ENCODE results near the gene GCK.

GCK gene

GRCh38 chr7:44158096-44158872 lies 31.0 kb downstream of the GCK start:
- H3K4me1 ChIP-seq (ENCODE audit: control insufficient read depth in 1 of 2, insufficient read depth in 2 of 2, low read length in 2 of 2): no peaks in the 10 kb centered on the region
- no peak overlapping the region for H3K27ac ChIP-seq (ENCODE audit: low read length)
- H3K27me3 ChIP-seq (ENCODE audit: low read depth, low read length): no peaks in the 10 kb centered on the region
- H3K9me3 ChIP-seq (ENCODE audit: control insufficient read depth in 1 of 2, low read length in 2 of 2): no peaks in the 10 kb centered on the region
- H3K36me3 ChIP-seq (ENCODE audit: control insufficient read depth in 1 of 2, insufficient read depth in 2 of 2, low read length in 2 of 2): no peaks in the 10 kb centered on the region
- H3K4me3 ChIP-seq (ENCODE audit: low read depth in 1 of 2, low read length in 2 of 2): no peak overlapping the region

- Histone ChIP-seq H3K4me1 (ENCODE audit: control insufficient read depth in 1 of 2, insufficient read depth in 2 of 2, low read length in 2 of 2) (no peaks in the 10 kb centered on the region), H3K27ac (ENCODE audit: low read length) (no peak overlapping the region), H3K4me3 (ENCODE audit: low read depth in 1 of 2, low read length in 2 of 2) (no peak overlapping the region), H3K27me3 (ENCODE audit: low read depth, low read length) (no peaks in the 10 kb centered on the region), H3K9me3 (ENCODE audit: control insufficient read depth in 1 of 2, low read length in 2 of 2) (no peaks in the 10 kb centered on the region), H3K36me3 (ENCODE audit: control insufficient read depth in 1 of 2, insufficient read depth in 2 of 2, low read length in 2 of 2) (no peaks in the 10 kb centered on the region)
These were observed 31.8 kb downstream of the GCK start for GRCh38 chr7:44157116-44158080.

- Histone ChIP-seq H3K9me3 (ENCODE audit: control insufficient read depth in 1 of 2, low read length in 2 of 2) (no peaks in the 10 kb centered on the region), H3K27me3 (ENCODE audit: low read depth, low read length) (no peaks in the 10 kb centered on the region), H3K4me1 (ENCODE audit: control insufficient read depth in 1 of 2, insufficient read depth in 2 of 2, low read length in 2 of 2) (no peaks in the 10 kb centered on the region), H3K27ac (ENCODE audit: low read length) (no peak overlapping the region), H3K4me3 (ENCODE audit: low read depth in 1 of 2, low read length in 2 of 2) (no peak overlapping the region), H3K36me3 (ENCODE audit: control insufficient read depth in 1 of 2, insufficient read depth in 2 of 2, low read length in 2 of 2) (no peaks in the 10 kb centered on the region)
These were observed 32.7 kb downstream of the GCK start for GRCh38 chr7:44156453-44157010.

- Histone ChIP-seq H3K4me1 (ENCODE audit: control insufficient read depth in 1 of 2, insufficient read depth in 2 of 2, low read length in 2 of 2) (no peaks in the 10 kb centered on the region), H3K4me3 (ENCODE audit: low read depth in 1 of 2, low read length in 2 of 2) (no peak overlapping the region), H3K27me3 (ENCODE audit: low read depth, low read length) (no peaks in the 10 kb centered on the region), H3K9me3 (ENCODE audit: control insufficient read depth in 1 of 2, low read length in 2 of 2) (no peaks in the 10 kb centered on the region), H3K36me3 (ENCODE audit: control insufficient read depth in 1 of 2, insufficient read depth in 2 of 2, low read length in 2 of 2) (no peaks in the 10 kb centered on the region), H3K27ac (ENCODE audit: low read length) (no peak overlapping the region)
These were observed 33.8 kb downstream of the GCK start for GRCh38 chr7:44155191-44156185.

GRCh38 chr7:44154703-44155102 lies 34.5 kb downstream of the GCK start:
- no peak overlapping the region for H3K4me3 ChIP-seq (ENCODE audit: low read depth in 1 of 2, low read length in 2 of 2)
- no peak overlapping the region for H3K27ac ChIP-seq (ENCODE audit: low read length)
- no peaks in the 10 kb centered on the region for H3K9me3 ChIP-seq (ENCODE audit: control insufficient read depth in 1 of 2, low read length in 2 of 2)
- H3K36me3 ChIP-seq (ENCODE audit: control insufficient read depth in 1 of 2, insufficient read depth in 2 of 2, low read length in 2 of 2): no peaks in the 10 kb centered on the region
- H3K27me3 ChIP-seq (ENCODE audit: low read depth, low read length): no peaks in the 10 kb centered on the region
- no peaks in the 10 kb centered on the region for H3K4me1 ChIP-seq (ENCODE audit: control insufficient read depth in 1 of 2, insufficient read depth in 2 of 2, low read length in 2 of 2)

GRCh38 chr7:44153948-44154335 lies 35.3 kb downstream of the GCK start:
- Histone ChIP-seq H3K27ac (ENCODE audit: low read length) (no peak overlapping the region), H3K4me1 (ENCODE audit: control insufficient read depth in 1 of 2, insufficient read depth in 2 of 2, low read length in 2 of 2) (no peaks in the 10 kb centered on the region), H3K27me3 (ENCODE audit: low read depth, low read length) (no peaks in the 10 kb centered on the region)

GRCh38 chr7:44152971-44153947 lies 36.0 kb downstream of the GCK start:
- H3K4me1 ChIP-seq (ENCODE audit: control insufficient read depth in 1 of 2, insufficient read depth in 2 of 2, low read length in 2 of 2): no peaks in the 10 kb centered on the region
- no peaks in the 10 kb centered on the region for H3K36me3 ChIP-seq (ENCODE audit: control insufficient read depth in 1 of 2, insufficient read depth in 2 of 2, low read length in 2 of 2)
- no peak overlapping the region for H3K27ac ChIP-seq (ENCODE audit: low read length)
- no peaks in the 10 kb centered on the region for H3K27me3 ChIP-seq (ENCODE audit: low read depth, low read length)
- no peak overlapping the region for H3K4me3 ChIP-seq (ENCODE audit: low read depth in 1 of 2, low read length in 2 of 2)
- no peaks in the 10 kb centered on the region for H3K9me3 ChIP-seq (ENCODE audit: control insufficient read depth in 1 of 2, low read length in 2 of 2)

More at GRCh38 chr7:44153948-44154335, 35.3 kb downstream of the GCK start:
- Histone ChIP-seq H3K9me3 (ENCODE audit: control insufficient read depth in 1 of 2, low read length in 2 of 2) (no peaks in the 10 kb centered on the region), H3K4me3 (ENCODE audit: low read depth in 1 of 2, low read length in 2 of 2) (no peak overlapping the region), H3K36me3 (ENCODE audit: control insufficient read depth in 1 of 2, insufficient read depth in 2 of 2, low read length in 2 of 2) (no peaks in the 10 kb centered on the region)

- H3K27ac ChIP-seq (ENCODE audit: low read length): no peak overlapping the region
- H3K36me3 ChIP-seq (ENCODE audit: control insufficient read depth in 1 of 2, insufficient read depth in 2 of 2, low read length in 2 of 2): no peaks in the 10 kb centered on the region
- H3K27me3 ChIP-seq (ENCODE audit: low read depth, low read length): no peaks in the 10 kb centered on the region
- peaks cover 0 to under 1% of the 10 kb centered on the region in 2 donors for H3K4me1 ChIP-seq (ENCODE audit: control insufficient read depth in 1 of 2, insufficient read depth in 2 of 2, low read length in 2 of 2)
- H3K4me3 ChIP-seq (ENCODE audit: low read depth in 1 of 2, low read length in 2 of 2): no peak overlapping the region
- no peaks in the 10 kb centered on the region for H3K9me3 ChIP-seq (ENCODE audit: control insufficient read depth in 1 of 2, low read length in 2 of 2)
These were observed 37.3 kb downstream of the GCK start for GRCh38 chr7:44151956-44152355.

- Histone ChIP-seq H3K27ac (ENCODE audit: low read length) (no peak overlapping the region), H3K4me1 (ENCODE audit: control insufficient read depth in 1 of 2, insufficient read depth in 2 of 2, low read length in 2 of 2) (peaks cover 0 to 8% of the 10 kb centered on the region in 2 donors), H3K4me3 (ENCODE audit: low read depth in 1 of 2, low read length in 2 of 2) (no peak overlapping the region), H3K27me3 (ENCODE audit: low read depth, low read length) (no peaks in the 10 kb centered on the region), H3K9me3 (ENCODE audit: control insufficient read depth in 1 of 2, low read length in 2 of 2) (no peaks in the 10 kb centered on the region), H3K36me3 (ENCODE audit: control insufficient read depth in 1 of 2, insufficient read depth in 2 of 2, low read length in 2 of 2) (no peaks in the 10 kb centered on the region)
These were observed 38.0 kb downstream of the GCK start for GRCh38 chr7:44150966-44151941.
